UCSD-AML1 (cell line): Measurements from ENCODE around the gene NFIL3.

Experiments used
- DNase-seq: peaks from one replicate; lab custom pipeline; 2025; ENCODE audit not compliant: unreplicated experiment; lab: John Stamatoyannopoulos, UW

NFIL3 gene

GRCh38 chr9:91422758-91423711, 597 bp downstream of the NFIL3 start:
- DNase-seq = peak; percentile 38

DNA sequence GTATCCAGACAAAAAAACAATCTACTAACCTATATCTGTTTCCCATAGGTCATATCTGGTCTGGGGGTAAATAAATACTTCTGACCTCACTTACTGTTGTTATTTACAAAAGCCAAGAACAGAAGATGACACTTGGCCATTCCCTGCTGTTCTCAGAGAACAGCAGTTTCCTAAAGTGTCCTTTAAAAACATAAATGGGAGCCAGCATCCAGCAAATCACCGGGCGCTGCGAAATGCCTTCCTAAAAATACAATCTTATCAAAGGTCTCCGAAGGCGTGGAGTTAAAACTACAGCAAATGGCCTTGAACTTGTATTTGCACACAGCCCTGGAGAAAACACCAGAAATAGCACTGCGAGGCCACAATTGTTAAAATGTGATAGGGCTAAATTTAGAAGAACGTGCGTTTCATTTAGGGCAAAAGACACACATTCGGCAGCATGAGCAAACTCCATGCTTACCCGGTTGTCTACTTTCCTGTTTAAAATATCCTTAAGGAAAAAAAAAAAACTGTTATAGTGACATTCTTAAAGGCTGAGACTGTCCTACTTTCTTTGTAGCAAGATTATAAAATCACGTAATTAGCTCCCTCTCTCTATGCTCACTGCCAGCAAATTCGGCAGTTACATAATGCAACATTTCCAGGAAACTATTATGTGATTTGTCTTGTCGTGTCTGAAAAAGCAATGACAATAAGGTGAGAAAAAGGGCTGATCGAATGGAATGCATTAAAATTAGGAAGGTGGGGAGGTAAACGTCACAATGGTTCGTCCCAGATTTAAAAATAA, 1.5 kb downstream of the NFIL3 start:
- DNase-seq = no peak

GRCh38 chr9:91421128-91421765, 2.4 kb downstream of the NFIL3 start:
- no peak for DNase-seq

DNA sequence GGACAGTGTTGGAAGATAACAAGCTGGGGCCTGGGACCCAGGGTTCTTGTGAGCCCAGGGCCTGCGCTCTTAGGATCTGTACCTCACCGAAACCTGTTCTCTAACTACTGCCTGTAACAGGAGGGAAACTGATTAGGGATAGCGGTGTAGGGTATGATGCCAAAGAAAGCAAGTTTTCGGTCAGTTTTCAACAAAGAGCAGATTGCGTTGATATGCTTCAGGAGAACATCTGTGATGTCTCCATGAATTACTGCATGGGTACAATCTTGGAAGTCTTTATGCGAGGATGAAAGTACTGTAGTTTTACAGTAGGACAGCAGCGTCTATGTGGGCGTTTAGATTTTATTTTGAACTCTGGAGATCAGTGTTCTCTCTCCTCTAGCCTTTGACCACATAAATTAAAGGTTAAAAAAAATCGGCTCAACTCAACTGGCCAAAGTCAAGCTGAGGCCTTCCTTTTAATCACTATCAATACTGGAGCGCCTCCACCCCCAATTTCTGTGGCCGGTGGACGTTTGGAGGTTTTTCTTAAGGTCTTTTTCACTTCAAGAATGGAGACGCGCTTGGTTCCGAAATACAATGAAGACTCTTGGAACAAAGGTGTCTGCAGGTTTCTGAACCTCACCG, 3.0 kb downstream of the NFIL3 start:
- no peak for DNase-seq

GRCh38 chr9:91419222-91420191, 4.1 kb downstream of the NFIL3 start:
- no peak for DNase-seq

- no peak for DNase-seq
These were observed 5.4 kb downstream of the NFIL3 start for GRCh38 chr9:91418215-91418610.

- no peak for DNase-seq
These were observed 5.9 kb downstream of the NFIL3 start for GRCh38 chr9:91417602-91418214.

DNA sequence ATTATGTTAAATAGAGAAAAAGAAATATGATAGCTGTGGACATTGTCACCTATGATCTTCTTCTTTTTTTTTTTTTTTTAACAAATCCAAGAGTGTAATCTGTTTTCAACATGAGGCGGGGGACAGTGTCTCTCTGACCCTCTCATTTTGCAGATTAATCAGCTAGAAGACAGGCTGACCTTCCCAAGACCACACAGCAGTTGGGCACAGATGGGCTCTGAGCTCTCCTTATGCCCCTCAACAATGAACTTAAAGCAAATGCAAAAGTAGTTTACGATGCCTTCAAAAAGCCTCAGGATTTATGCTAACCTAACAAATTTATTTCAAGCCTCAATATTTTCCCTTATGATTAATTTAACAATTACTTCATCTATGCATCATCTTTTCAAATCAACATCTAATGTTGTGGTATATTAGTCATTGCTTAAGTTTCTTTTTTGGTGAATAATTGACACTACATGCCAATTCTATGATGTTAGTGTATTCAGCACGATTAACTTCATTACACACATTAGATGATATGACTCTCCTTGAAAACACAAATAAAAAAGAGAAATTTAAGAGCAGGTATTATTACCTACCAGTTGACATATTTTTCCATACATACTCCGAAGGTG, 7.4 kb downstream of the NFIL3 start:
- no peak for DNase-seq

DNA sequence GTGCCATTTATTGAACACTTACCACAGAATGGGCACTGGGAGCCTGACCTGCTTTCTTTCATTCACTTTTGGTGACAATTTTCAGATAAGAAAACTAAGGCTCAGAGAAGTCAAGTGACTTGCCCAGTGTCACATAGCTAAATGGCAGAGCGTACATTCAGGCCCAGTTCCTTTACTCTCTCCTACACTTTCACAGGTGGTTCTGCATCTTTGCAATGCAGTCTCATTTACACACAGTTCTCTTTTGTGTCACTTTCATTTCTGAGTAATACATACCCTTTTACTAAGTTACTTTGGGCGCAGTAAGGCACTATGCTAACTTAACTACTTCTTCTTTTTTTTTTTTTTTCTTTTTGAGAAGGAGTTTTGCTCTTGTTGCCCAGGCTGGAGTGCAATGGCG, 8.3 kb downstream of the NFIL3 start:
- DNase-seq = no peak

DNA sequence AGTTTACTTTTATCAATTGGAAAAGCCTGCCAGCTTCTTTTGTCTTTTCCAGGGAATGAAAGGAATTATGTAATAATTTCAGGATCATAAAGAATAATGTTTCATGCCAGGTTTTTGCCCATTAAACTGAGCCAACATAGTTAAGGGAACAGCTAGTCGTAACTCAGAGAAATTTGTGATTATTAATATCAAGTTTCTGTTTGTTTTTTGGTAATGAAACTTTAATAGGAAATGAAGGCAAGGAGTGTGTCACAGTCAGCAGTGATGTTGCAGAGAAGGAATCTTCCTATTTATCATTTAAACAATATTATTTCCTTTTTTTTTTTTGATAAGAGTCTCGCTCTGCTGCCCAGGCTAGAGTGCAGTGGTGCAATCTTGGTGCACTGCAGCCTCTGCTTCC, 10.7 kb downstream of the NFIL3 start:
- DNase-seq = no peak

DNA sequence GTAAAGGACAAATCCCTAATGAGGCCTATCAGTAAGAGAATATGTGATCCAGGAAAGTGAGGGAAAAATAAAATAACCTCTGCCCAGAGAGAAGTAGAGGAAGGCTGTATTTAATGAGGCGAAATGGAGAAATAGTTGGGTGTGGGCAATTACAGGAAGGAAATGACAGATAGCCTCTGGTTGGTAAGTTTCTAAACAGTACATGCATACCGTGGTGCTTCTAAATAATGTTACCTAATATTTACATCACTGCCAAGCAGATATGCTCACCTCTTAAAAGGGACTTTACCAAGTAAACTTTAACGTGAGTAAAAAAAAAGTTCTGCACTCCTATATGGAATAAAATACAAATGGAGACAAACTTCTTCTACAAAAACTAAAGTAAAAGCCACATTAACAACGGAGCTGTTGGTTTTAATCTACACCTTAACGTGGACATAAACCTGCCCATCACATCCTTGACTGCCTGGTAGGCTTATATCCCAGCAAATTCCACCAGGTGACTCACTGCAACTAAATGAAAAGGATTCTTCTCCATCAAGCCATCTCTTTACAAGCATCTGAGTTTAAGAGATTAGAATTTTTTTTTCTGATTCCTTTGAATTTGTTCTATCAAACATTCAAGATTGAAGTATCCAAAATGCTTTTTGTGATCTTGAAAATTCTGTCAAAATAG, 12.4 kb downstream of the NFIL3 start:
- DNase-seq = no peak

DNA sequence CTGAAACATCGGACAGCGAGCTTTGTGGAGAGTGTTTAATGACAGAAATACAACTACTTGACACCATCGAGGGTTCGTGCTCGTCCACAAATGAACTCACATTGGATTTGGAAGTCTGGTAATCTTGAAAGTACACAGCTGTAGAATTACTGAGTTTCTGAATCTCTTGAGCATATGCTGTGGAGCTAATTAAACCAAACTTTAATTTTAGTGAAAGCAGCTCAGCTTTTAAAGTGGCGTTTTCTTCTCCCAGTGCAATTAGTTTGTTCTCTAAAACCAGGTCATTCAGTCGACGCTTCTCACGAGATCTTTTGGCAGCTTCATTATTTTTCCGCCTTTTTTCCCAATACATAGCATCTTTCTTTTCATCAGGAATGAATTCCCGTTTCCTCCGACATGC, 13.5 kb downstream of the NFIL3 start:
- no peak for DNase-seq

- no peak for DNase-seq
These were observed 15.2 kb downstream of the NFIL3 start for GRCh38 chr9:91408475-91408874.

GRCh38 chr9:91407580-91408318, 15.9 kb downstream of the NFIL3 start:
- DNase-seq = no peak

DNA sequence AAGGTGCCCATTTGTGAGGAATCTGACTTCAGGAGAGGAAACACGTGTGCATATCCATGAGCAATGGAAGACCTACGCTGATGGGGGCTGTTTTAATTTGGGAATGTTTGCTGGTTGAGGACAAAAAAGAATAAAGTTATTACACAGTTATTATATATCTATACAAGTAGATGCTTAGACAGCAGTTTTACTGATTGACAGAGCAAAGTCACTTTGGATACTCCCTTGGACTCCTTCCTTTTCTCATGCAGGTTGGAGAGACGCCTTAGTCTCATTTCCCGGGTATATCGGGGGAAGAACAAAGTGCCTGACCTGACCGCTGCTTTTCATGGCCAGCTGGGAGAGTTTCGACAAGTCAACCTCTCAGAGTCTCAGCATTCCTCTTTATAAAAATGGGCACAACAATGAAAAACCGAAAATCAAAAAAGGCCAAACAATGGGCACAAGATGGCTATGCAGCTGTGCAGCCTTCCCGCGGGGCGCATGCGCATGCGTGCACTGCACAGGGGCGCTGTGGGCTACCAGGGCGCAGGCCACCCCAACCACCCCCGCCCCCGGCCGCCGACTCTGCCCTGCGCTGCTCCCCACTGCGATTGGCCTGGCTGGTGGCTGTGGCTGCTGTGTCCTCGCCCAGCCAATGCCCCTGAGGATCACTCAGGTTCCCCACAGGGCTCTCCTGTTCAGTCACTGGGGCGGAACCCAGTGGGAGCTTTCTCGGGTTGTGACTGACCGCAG, 18.1 kb downstream of the NFIL3 start:
- no peak for DNase-seq

DNA sequence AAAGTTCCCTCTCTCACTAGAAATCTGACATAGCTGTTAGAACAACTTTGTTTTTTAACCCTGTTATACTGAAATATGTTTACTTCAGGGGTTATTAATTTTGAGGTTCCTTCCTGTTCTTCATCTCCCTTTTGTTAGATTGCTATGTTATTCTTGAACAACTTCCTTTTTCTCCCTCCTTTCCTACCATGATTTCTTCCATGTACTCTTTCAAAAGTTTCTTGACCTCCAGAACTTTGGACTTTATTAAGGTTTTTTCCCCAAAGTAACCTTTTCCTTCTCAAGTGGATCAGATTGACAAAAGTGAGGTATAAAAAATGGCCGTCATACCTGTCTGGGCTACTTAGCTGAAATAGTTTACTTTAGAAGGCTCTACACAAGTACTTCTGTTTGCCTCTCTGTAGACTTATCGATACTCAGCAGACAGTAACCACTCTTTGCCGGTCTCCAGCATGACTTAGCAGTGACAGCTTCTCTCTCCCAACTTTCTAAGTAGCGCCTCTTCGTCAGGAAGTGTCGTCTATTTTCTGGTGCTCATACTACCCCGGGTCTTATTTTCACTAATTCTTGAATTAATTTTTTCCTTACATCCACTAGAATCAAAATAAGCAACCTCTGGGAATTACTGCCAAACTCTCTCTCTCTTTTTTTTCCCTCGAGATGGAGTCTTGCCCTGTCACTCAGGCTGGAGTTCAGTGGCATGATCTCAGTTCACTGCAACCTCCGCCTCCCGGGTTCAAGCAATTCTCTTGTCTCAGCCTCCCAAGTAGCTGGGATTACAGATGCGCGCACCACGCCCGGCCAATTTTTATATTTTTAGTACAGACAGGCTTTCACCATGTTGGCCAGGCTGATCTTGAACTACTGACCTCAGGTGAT, 19.7 kb downstream of the NFIL3 start:
- DNase-seq = no peak
